T-helper 1 cell treated with Interleukin-12 subunit alpha and Interleukin-12 subunit beta and Interleukin-4 antibody, amounts not matched to agents 30 μg/mL and 1 μg/mL, for 36 hours (primary cell): ENCODE measurements around the gene ABHD6.
"Not testable (repeated sequence)": the region's sequence is repeated elsewhere in the genome, so short reads cannot be mapped to it uniquely, and the experiment has no call there.

Source experiments
- H3K27ac Mint-ChIP-seq: one replicate; pipeline ENCODE4 v1.8.0; 2021; ENCODE audit warnings: mild to moderate bottlenecking, mixed read lengths
- H3K27me3 Mint-ChIP-seq: one replicate; pipeline ENCODE4 v1.8.0; 2021; ENCODE audit warnings: low read depth, mixed read lengths
- H3K36me3 Mint-ChIP-seq: one replicate; pipeline ENCODE4 v1.8.0; 2021; ENCODE audit warnings: low read depth, mixed read lengths
- H3K4me1 Mint-ChIP-seq: one replicate; pipeline ENCODE4 v1.8.0; 2021; ENCODE audit warnings: low read depth, mixed read lengths
- H3K4me3 Mint-ChIP-seq: one replicate; pipeline ENCODE4 v1.8.0; 2021; ENCODE audit warnings: mild to moderate bottlenecking, moderate library complexity, mixed read lengths
- H3K9me3 Mint-ChIP-seq: one replicate; pipeline ENCODE4 v1.8.0; 2021; ENCODE audit warnings: mixed read lengths

ABHD6 gene

DNA sequence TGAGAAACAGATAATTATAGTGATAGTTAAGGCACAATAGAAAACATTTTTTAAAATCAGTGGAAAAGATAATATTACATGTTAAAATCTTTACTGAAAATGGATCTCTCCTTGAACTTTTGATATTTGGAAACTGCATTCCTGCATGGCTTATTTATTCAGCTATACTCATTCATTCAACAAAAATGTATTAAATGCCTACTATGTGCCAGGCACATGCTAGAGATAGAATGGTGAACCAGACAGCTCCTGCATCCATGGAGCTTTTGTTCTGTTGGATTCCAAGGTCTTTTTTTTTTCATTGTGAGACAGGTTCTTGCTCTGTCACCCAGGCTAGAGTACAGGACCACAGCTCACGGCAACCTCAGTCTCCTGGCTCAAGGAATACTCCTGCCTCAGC lies 99.6 kb downstream of the ABHD6 start:
- H3K4me1 Mint-ChIP-seq, result peaks cover 32% of the 10 kb centered on the region
- H3K9me3 Mint-ChIP-seq, result no peaks in the 10 kb centered on the region
- no peak overlapping the region for H3K27ac Mint-ChIP-seq
- H3K27me3 Mint-ChIP-seq, result no peaks in the 10 kb centered on the region
- peaks cover 28% of the 10 kb centered on the region for H3K36me3 Mint-ChIP-seq
- no peak overlapping the region for H3K4me3 Mint-ChIP-seq

DNA sequence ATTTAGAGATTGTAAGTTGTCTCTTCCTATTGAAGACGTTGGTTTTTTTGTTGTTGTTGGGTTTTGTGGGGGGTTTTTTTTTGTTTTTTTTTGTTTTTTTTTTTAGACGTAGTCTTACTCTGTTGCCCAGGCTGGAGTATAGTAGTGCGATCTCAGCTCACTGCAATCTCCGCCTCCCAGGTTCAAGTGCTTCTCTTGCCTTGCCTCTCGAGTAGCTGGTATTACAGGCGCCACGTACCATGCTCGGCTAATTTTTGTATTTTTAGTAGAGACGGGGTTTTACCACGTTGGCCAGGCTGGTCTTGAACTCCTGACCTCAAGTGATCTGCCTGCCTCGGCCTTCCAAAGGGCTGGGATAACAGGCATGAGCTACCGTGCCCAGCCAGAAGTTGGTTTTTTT lies 101.6 kb downstream of the ABHD6 start:
- H3K9me3 Mint-ChIP-seq, H3K27me3 Mint-ChIP-seq, H3K4me3 Mint-ChIP-seq: not testable (repeated sequence)
- Mint-ChIP-seq H3K36me3 (peaks cover 30% of the 10 kb centered on the region), H3K4me1 (peaks cover 34% of the 10 kb centered on the region), H3K27ac (peak overlapping the region; percentile 41)

DNA sequence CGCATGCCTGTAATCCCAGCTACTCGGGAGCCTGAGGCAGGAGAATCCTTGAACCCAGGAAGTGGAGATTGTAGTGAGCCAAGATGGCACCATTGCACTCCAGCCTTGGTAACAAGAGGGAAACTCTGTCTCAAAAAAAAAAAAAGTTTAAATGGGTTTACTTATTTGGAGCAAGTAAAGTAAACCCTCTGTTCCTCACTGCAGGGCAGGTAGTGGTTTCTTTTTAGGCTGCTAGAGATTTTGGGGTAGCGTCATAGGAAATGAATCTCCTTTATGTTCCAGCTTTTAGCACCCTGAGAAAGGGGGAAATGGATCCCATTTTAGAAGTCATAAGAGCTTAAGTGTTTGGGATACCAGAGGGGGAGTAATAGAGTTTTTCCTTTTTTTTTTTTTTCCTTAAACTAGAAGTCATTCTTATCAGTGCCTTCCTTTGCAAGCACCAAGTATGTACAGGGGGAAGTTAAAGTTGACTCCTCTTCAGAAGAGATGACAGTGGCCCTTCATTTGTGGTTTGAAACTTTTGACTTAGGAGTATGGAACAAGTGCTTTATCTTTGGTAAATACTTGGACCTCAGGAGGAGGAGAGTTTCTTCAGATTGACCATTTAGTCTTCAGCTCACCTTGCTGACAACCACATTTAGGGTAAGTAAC lies 103.1 kb downstream of the ABHD6 start:
- peaks cover 27% of the 10 kb centered on the region for H3K4me1 Mint-ChIP-seq
- H3K27ac Mint-ChIP-seq, result peak overlapping the region; percentile 57
- H3K4me3 Mint-ChIP-seq, result no peak overlapping the region
- no peaks in the 10 kb centered on the region for H3K27me3 Mint-ChIP-seq
- H3K9me3 Mint-ChIP-seq, result no peaks in the 10 kb centered on the region
- peaks cover 29% of the 10 kb centered on the region for H3K36me3 Mint-ChIP-seq

DNA sequence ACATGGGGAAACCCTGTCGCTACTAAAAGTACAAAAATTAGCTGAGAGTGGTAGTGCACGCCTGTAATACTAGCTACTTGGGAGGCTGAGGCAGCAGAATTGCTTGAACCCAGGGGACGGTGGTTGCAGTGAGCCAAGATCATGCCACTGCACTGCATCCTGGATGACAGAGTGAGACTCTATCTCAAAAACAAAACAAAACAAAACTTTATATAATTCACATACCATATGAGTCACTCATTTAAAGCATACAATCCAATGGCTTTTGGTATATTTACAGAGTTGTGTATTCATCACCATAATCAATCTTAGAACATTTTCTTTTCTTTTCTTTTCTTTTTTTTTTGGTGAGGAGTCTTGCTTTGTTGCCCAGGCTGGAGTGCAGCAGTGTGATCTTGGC lies 103.8 kb downstream of the ABHD6 start:
- Mint-ChIP-seq H3K9me3 (no peaks in the 10 kb centered on the region), H3K4me3 (no peak overlapping the region), H3K27me3 (no peaks in the 10 kb centered on the region), H3K27ac (peak overlapping the region; percentile 49), H3K4me1 (peaks cover 28% of the 10 kb centered on the region), H3K36me3 (peaks cover 28% of the 10 kb centered on the region)

DNA sequence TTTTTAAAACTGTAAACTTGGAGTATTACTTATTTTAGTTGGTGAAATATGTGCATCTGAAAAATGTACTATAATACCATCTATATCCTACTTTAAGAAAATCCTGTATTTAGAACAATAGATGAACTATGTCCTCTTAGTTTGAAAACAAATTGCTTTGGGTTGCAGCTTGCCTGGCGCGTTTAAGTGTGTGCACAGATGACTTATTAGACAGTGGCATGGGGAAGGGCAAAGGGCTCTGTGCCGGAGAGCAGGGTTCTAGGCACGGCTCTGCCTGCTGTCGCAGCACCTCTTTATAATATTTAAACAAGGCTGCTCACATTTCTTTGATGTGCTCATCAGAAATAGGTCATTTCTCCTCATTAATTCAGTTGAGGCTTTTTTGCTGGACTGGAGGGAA lies 105.1 kb downstream of the ABHD6 start:
- no peaks in the 10 kb centered on the region for H3K9me3 Mint-ChIP-seq

More for the DNA sequence above, 105.1 kb downstream of the ABHD6 start:
- no peak overlapping the region for H3K4me3 Mint-ChIP-seq
- H3K4me1 Mint-ChIP-seq, result peaks cover 35% of the 10 kb centered on the region
- H3K36me3 Mint-ChIP-seq, result peaks cover 30% of the 10 kb centered on the region
- H3K27ac Mint-ChIP-seq, result no peak overlapping the region
- H3K27me3 Mint-ChIP-seq, result no peaks in the 10 kb centered on the region
